T-cell (primary cell): ENCODE results near the gene PPM1N. TPM values are rescaled to one million over a fixed set of nuclear protein-coding genes. Genes with fewer than 3 reads are reported as not detected.

Experiments used
- ATAC-seq, 4 experiments: fragments of 200-7000 bp in 3 of 4; fragments of 150-1000 bp in 1 of 4; cut with Tn5 transposase; replicated peaks in 1 of 4; 1 replicate in 3 of 4; 2 replicates in 1 of 4; pipeline ENCODE4 v1.10.0; 2021; ENCODE audit warnings: moderate library complexity in 3 of 4, mild to moderate bottlenecking in 2 of 4, moderate number of reproducible peaks in 1 of 4
- CTCF ChIA-PET, 2 donors: fragments of 300-600 bp; sonication (Branson Sonifier 250); formaldehyde crosslinking; loops; one replicate each; lab custom pipeline; 2022; ENCODE audit warnings: antibody characterized with exemption in 2 of 2; lab: Charles Lee
- POLR2A ChIA-PET, 2 donors: fragments of 300-600 bp; sonication (Branson Sonifier 250); formaldehyde crosslinking; loops; one replicate each; lab custom pipeline; 2022; ENCODE audit warnings: antibody characterized with exemption in 2 of 2; lab: Charles Lee
- DNase-seq, 35 experiments: peaks; one replicate each; pipeline versions ENCODE4 v3.0.0 to v3.0.0-alpha.2; 2013 to 2023
- H3K27ac ChIP-seq: one replicate; pipeline ENCODE4 v1.5.1; 2013; ENCODE audit warnings: low read length
- H3K27me3 ChIP-seq, 2 experiments: replicated peaks in 1 of 2; 1 replicate in 1 of 2; 2 replicates in 1 of 2; pipeline versions ENCODE4 v1.6.1 to v1.7.0; 2013; ENCODE audit warnings: low read length in 1 of 2, mixed read lengths in 1 of 2; ENCODE audit not compliant: control insufficient read depth in 2 of 2, insufficient read depth in 2 of 2; ENCODE audit errors: extremely low read depth in 1 of 2
- H3K36me3 ChIP-seq, 2 donors: 1 replicate in 1 of 2; 2 replicates in 1 of 2; pipeline versions ENCODE4 v1.6.1 to v1.7.0; 2013; ENCODE audit warnings: low read length in 1 of 2; ENCODE audit not compliant: control insufficient read depth in 2 of 2, insufficient read depth in 1 of 2; ENCODE audit errors: extremely low read depth in 1 of 2
- H3K4me1 ChIP-seq, 2 experiments: 1 replicate in 1 of 2; 2 replicates in 1 of 2; pipeline versions ENCODE4 v1.6.1 to v1.7.0; 2013; ENCODE audit warnings: low read length in 2 of 2, mixed read lengths in 1 of 2; ENCODE audit not compliant: insufficient read depth in 2 of 2, control insufficient read depth in 1 of 2; ENCODE audit errors: extremely low read depth in 1 of 2
- H3K4me3 ChIP-seq, 2 donors: 1 replicate in 1 of 2; 2 replicates in 1 of 2; pipeline versions ENCODE4 v1.5.1 to v1.7.0; 2013; ENCODE audit warnings: mild to moderate bottlenecking in 2 of 2, low read length in 1 of 2, moderate library complexity in 1 of 2; ENCODE audit not compliant: control insufficient read depth in 1 of 2; ENCODE audit errors: extremely low read depth in 1 of 2
- H3K9me3 ChIP-seq: 2 replicates; pipeline ENCODE4 v1.7.0; 2013
- H3K27ac Mint-ChIP-seq, 2 donors: one replicate each; pipeline ENCODE4 v1.8.0; 2020 to 2021; ENCODE audit warnings: mild to moderate bottlenecking in 2 of 2, mixed read lengths in 2 of 2
- H3K27me3 Mint-ChIP-seq, 2 donors: one replicate each; pipeline ENCODE4 v1.8.0; 2021 to 2022; ENCODE audit warnings: mixed read lengths in 2 of 2
- H3K36me3 Mint-ChIP-seq: one replicate; pipeline ENCODE4 v1.8.0; 2021; ENCODE audit warnings: mixed read lengths
- H3K4me1 Mint-ChIP-seq, 3 donors: one replicate each; pipeline ENCODE4 v1.8.0; 2020 to 2022; ENCODE audit warnings: mixed read lengths in 3 of 3, mild to moderate bottlenecking in 1 of 3
- H3K4me3 Mint-ChIP-seq, 3 donors: one replicate each; pipeline ENCODE4 v1.8.0; 2020 to 2022; ENCODE audit warnings: mild to moderate bottlenecking in 3 of 3, mixed read lengths in 3 of 3, moderate library complexity in 3 of 3
- H3K9me3 Mint-ChIP-seq, 3 donors: one replicate each; pipeline ENCODE4 v1.8.0; 2020 to 2022; ENCODE audit warnings: mixed read lengths in 3 of 3
- WGBS: methylation state at CpG from one replicate; pipeline ENCODE4 v1.1.5; 2013; ENCODE audit warnings: missing lambda C conversion rate; ENCODE audit not compliant: insufficient coverage; 5-methylcytosine and 5-hydroxymethylcytosine counted together
- total RNA-seq, 35 experiments: library from RNA in 6 of 35; stranded (reverse) in 6 of 35; fragments of 120-200 nt in 1 of 35; gene quantifications; one replicate each; pipeline versions ENCODE4 v1.2.1 to v1.2.4 and lab custom pipeline; 2013 to 2026

The PPM1N gene
- total RNA-seq, 5 donors from 2014 or later (not counting 1 experiment from before 2014, with no cell fraction given) = 5.6 to 14.6 (median 10.0) TPM

- Histone ChIP-seq H3K4me1 (peaks cover 25 to 76% of the 10 kb centered on the region in 2 experiments), H3K27me3 (no peaks in the 10 kb centered on the region), H3K27ac (peak overlapping the region; percentile 29), H3K9me3 (no peaks in the 10 kb centered on the region), H3K4me3 (no peak overlapping the region), H3K36me3 (peaks cover 10 to 16% of the 10 kb centered on the region in 2 donors)
- ATAC-seq (no peak), DNase-seq (no peak)
- ChIA-PET CTCF (no interaction called here), POLR2A (interaction anchor here in 1 of 2 donors (0.6 kb wide), 1 partner anchor 24 kb away, joined by 4 read pairs; no protein-coding TSS in a partner anchor)
- Mint-ChIP-seq H3K4me3 (peak overlapping the region in 1 of 3 donors; percentile 24), H3K4me1 (peaks cover 62 to 70% (median 66%) of the 10 kb centered on the region in 3 donors), H3K27ac (peak overlapping the region; percentile 27 to 89), H3K36me3 (peaks cover 7% of the 10 kb centered on the region), H3K9me3 (no peaks in the 10 kb centered on the region), H3K27me3 (no peaks in the 10 kb centered on the region)
- WGBS = 91% methylated on average over 1 of the region's 6 CpGs
Observed at GRCh38 chr19:45512881-45513483, 14.7 kb downstream of the PPM1N start.

- peak overlapping the region; percentile 88 to 89 for H3K27ac Mint-ChIP-seq
- peak overlapping the region; percentile 3 to 19 for H3K4me3 ChIP-seq
- peak in 1 of 4 experiments; percentile 14 for ATAC-seq
- H3K9me3 ChIP-seq = no peaks in the 10 kb centered on the region
- H3K36me3 Mint-ChIP-seq = peaks cover 14% of the 10 kb centered on the region
- POLR2A ChIA-PET = no interaction called here
- peaks cover 10 to 31% of the 10 kb centered on the region in 2 donors for H3K36me3 ChIP-seq
- H3K4me3 Mint-ChIP-seq = peak overlapping the region in 2 of 3 donors; percentile 31 to 60
- H3K9me3 Mint-ChIP-seq = no peaks in the 10 kb centered on the region
- DNase-seq = no peak
- peaks cover 57 to 64% (median 57%) of the 10 kb centered on the region in 3 donors for H3K4me1 Mint-ChIP-seq
- H3K27me3 ChIP-seq = no peaks in the 10 kb centered on the region
- 57% methylated on average over 12 of the region's 13 CpGs for WGBS
- no peaks in the 10 kb centered on the region for H3K27me3 Mint-ChIP-seq
- CTCF ChIA-PET = interaction anchor here in 1 of 2 donors (0.6 kb wide), 1 partner anchor 17 kb away, joined by 7 read pairs; no protein-coding TSS in a partner anchor
- H3K4me1 ChIP-seq = peaks cover 23 to 62% of the 10 kb centered on the region in 2 experiments
- peak overlapping the region; percentile 84 for H3K27ac ChIP-seq
Observed at GRCh38 chr19:45514376-45515051, 16.3 kb downstream of the PPM1N start.

- H3K27me3 ChIP-seq = no peaks in the 10 kb centered on the region
- CTCF ChIA-PET = interaction anchor here (0.6 to 1.1 kb wide), 2 partner anchors 18 to 43 kb away, joined by 3 to 7 read pairs; no protein-coding TSS in a partner anchor
- POLR2A ChIA-PET = no interaction called here
- H3K9me3 Mint-ChIP-seq = no peaks in the 10 kb centered on the region
- 47% methylated on average over 4 of the region's 10 CpGs for WGBS
- peak overlapping the region; percentile 3 to 19 for H3K4me3 ChIP-seq
- peak overlapping the region; percentile 87 to 88 for H3K27ac Mint-ChIP-seq
- peak overlapping the region in 2 of 3 donors; percentile 31 to 56 for H3K4me3 Mint-ChIP-seq
- DNase-seq (peak in 10 of 35 experiments; percentile 12 to 60 (median 26)), ATAC-seq (peak; percentile 26 to 57 (median 50))
- peak overlapping the region; percentile 84 for H3K27ac ChIP-seq
- peaks cover 51 to 58% (median 51%) of the 10 kb centered on the region in 3 donors for H3K4me1 Mint-ChIP-seq
- peaks cover 15% of the 10 kb centered on the region for H3K36me3 Mint-ChIP-seq
- H3K27me3 Mint-ChIP-seq = no peaks in the 10 kb centered on the region
- H3K36me3 ChIP-seq = peaks cover 10 to 34% of the 10 kb centered on the region in 2 donors
- no peaks in the 10 kb centered on the region for H3K9me3 ChIP-seq
- peaks cover 19 to 56% of the 10 kb centered on the region in 2 experiments for H3K4me1 ChIP-seq
Observed at GRCh38 chr19:45515081-45515624, 16.9 kb downstream of the PPM1N start.

DNA sequence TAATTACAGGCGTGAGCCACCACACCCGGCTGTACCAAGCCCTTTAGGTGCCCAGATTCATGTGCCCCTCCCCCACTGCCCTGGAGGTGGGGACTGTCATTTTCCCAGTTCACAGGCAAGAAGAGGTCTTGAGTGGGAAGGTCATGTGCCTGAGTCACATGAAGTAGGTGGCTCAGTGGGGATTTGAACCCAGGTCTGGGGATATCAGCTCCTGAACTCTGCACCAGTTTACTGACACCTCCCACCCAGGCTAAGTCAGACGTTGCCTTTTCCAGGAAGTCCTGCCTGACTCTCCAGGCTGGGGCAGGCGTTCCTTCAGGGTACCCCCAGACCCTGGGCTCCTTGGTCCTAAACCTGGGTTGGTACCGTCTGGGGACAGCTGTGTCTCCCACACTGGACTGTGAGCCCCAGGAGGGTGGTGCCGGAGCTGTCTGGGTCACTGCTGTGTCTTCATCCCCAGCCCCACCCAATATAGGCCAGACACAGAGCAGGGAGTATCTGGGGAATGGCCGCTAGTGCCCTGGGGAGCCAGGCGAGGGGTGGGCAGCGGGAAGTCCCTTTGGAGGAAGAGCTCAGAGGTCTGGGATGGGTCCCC is 17.7 kb downstream of the PPM1N start:
- H3K4me3 Mint-ChIP-seq = peak overlapping the region in 1 of 3 donors; percentile 56
- no peaks in the 10 kb centered on the region for H3K9me3 Mint-ChIP-seq
- H3K4me1 ChIP-seq = peaks cover 19 to 49% of the 10 kb centered on the region in 2 experiments
- peak overlapping the region; percentile 87 to 88 for H3K27ac Mint-ChIP-seq
- no peak overlapping the region for H3K4me3 ChIP-seq
- H3K27ac ChIP-seq = peak overlapping the region; percentile 84
- ChIA-PET CTCF (interaction anchor here in 1 of 2 donors (1.1 kb wide), 1 partner anchor 43 kb away, joined by 3 read pairs; no protein-coding TSS in a partner anchor), POLR2A (interaction anchor here in 1 of 2 donors (0.5 kb wide), 1 partner anchor 177 kb away, joined by 3 read pairs; the partner anchor contains the start of gene QPCTL)
- WGBS = 20% methylated on average over 1 of the region's 9 CpGs
- H3K4me1 Mint-ChIP-seq = peaks cover 43 to 52% (median 45%) of the 10 kb centered on the region in 3 donors
- H3K27me3 Mint-ChIP-seq = no peaks in the 10 kb centered on the region
- no peaks in the 10 kb centered on the region for H3K9me3 ChIP-seq
- peaks cover 10 to 39% of the 10 kb centered on the region in 2 donors for H3K36me3 ChIP-seq
- ATAC-seq (peak in 2 of 4 experiments; percentile 13 to 17), DNase-seq (no peak)
- peaks cover 18% of the 10 kb centered on the region for H3K36me3 Mint-ChIP-seq
- H3K27me3 ChIP-seq = no peaks in the 10 kb centered on the region

DNA sequence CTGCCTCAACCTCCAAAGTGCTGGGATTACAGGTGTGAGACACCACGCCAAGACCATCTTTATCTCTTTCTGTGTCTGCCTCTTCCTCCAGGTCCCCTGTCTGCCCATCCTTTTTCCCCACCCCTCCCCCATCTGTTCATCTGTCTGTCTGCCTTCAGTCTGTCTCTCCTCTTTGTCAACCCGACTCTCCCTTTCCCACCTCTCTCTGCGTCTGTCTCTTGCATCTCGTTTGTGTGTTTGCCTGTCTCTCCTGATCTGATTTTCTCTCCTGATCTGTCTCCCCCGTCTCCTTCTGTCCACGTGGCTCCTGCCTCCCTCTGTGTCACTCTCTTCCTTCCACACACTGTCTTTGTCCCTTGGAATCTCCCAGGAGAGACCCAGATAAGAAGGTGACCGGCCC is 19.0 kb downstream of the PPM1N start:
- DNase-seq (no peak), ATAC-seq (no peak)
- Mint-ChIP-seq H3K27me3 (no peaks in the 10 kb centered on the region), H3K4me3 (no peak overlapping the region), H3K36me3 (peaks cover 18% of the 10 kb centered on the region), H3K4me1 (peaks cover 32 to 39% (median 33%) of the 10 kb centered on the region in 3 donors), H3K27ac (no peak overlapping the region), H3K9me3 (no peaks in the 10 kb centered on the region)
- peaks cover 19 to 41% of the 10 kb centered on the region in 2 experiments for H3K4me1 ChIP-seq
- H3K27me3 ChIP-seq = no peaks in the 10 kb centered on the region
- no peaks in the 10 kb centered on the region for H3K9me3 ChIP-seq
- POLR2A ChIA-PET = no interaction called here
- WGBS = 75% methylated on average over 6 of the region's 7 CpGs
- CTCF ChIA-PET = interaction anchor here in 1 of 2 donors (0.5 kb wide), 1 partner anchor 91 kb away, joined by 4 read pairs; no protein-coding TSS in a partner anchor
- no peak overlapping the region for H3K27ac ChIP-seq
- H3K36me3 ChIP-seq = peaks cover 10 to 50% of the 10 kb centered on the region in 2 donors
- H3K4me3 ChIP-seq = no peak overlapping the region
